Karpas-422 (cell line): ENCODE data around the gene BANP. TPM values are rescaled to one million over a fixed set of nuclear protein-coding genes. Genes with fewer than 3 reads are reported as not detected.

Experiments used
- DNase-seq: peaks from one replicate; pipeline ENCODE4 v3.0.0-alpha.2; 2015
- H2AFZ ChIP-seq: fragments of 200-600 bp; sonication (generic); 2 replicates; pipeline ENCODE4 v1.6.1; 2014; ENCODE audit warnings: antibody characterized with exemption, low read length, mixed read lengths
- H3K27ac ChIP-seq: fragments of 200-600 bp; sonication (generic); 2 replicates; pipeline ENCODE4 v1.5.1; 2014; ENCODE audit warnings: mild to moderate bottlenecking, low read length, moderate library complexity
- H3K27me3 ChIP-seq: fragments of 200-600 bp; sonication (generic); 2 replicates; pipeline ENCODE4 v1.6.1; 2014; ENCODE audit warnings: low read length, mixed read lengths
- H3K36me3 ChIP-seq: fragments of 200-600 bp; sonication (generic); 2 replicates; pipeline ENCODE4 v1.6.1; 2014; ENCODE audit warnings: low read length, mixed read lengths; ENCODE audit not compliant: insufficient read depth
- H3K4me1 ChIP-seq: fragments of 200-600 bp; sonication (generic); 2 replicates; pipeline ENCODE4 v1.6.1; 2014; ENCODE audit warnings: mild to moderate bottlenecking, low read length, mixed read lengths
- H3K4me2 ChIP-seq: fragments of 200-600 bp; sonication (generic); 2 replicates; pipeline ENCODE4 v1.6.1; 2014; ENCODE audit warnings: low read length, low read depth, mild to moderate bottlenecking; ENCODE audit not compliant: poor library complexity, severe bottlenecking
- H3K4me3 ChIP-seq: fragments of 200-600 bp; sonication (generic); 2 replicates; pipeline ENCODE4 v1.5.1; 2014; ENCODE audit warnings: mild to moderate bottlenecking, antibody characterized with exemption, low read length, mixed read lengths
- H3K79me2 ChIP-seq: fragments of 200-600 bp; sonication (generic); 2 replicates; pipeline ENCODE4 v1.6.1; 2014; ENCODE audit warnings: mild to moderate bottlenecking, low read length, mixed read lengths
- H3K9ac ChIP-seq: fragments of 200-600 bp; sonication (generic); 2 replicates; pipeline ENCODE4 v1.6.0; 2014; ENCODE audit warnings: low read length
- H3K9me2 ChIP-seq: fragments of 200-600 bp; sonication (generic), shearing (Covaris generic); replicated peaks from 2 replicates; pipeline ENCODE4 v1.6.0; 2014; ENCODE audit warnings: mild to moderate bottlenecking, low read length, moderate library complexity; ENCODE audit not compliant: insufficient read depth
- H3K9me3 ChIP-seq: fragments of 300-700, 200-600 bp; sonication (generic); 2 replicates; pipeline ENCODE4 v1.6.1; 2014; ENCODE audit warnings: low read length, mixed read lengths
- H4K20me1 ChIP-seq: fragments of 200-600 bp; sonication (generic); 2 replicates; pipeline ENCODE4 v1.6.1; 2014; ENCODE audit warnings: mild to moderate bottlenecking, antibody characterized with exemption, low read length, low read depth; ENCODE audit not compliant: insufficient read depth
- total RNA-seq: library from RNA; depleted of rRNA; stranded (reverse); fragments of >200 nt; shearing (Covaris generic); gene quantifications from 2 replicates; pipeline ENCODE4 v1.2.3, GENCODE V29; 2014; ENCODE audit warnings: low replicate concordance

BANP gene
- total RNA-seq, 1 experiment from 2014 or later, result 36.5 TPM

DNA sequence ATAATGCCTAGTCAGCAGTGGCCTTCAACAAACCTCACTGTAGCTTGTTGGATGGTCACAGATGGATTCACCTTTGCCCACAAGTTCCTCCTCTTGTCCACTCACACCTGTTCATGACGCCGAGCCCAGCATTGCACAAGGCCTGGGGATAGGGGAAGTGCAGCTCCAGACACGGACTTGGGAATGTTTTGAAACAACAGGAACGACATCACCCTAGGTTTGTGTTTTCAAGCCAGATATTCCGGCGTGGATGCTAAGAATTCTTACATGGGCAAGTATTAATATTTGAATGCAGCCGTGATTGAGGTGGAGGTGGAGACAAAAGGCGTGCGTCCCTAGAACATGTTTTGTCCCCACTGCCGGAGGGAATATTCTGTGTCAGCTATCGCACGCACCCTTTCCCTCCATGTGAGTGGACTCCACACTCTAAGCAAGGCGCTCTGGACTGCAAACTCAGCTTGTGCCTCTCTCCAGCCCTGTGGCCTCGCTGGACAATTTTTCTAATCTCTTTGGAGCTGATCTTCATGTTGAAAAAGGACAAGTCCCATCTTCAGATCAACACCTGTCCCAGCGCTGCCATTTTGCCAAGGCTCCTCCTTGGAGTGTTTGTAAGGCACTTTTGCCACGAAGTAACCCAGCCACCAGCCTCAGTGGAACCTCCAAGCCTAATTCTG lies 2.0 kb upstream of the BANP start:
- no peak overlapping the region for H2AFZ ChIP-seq
- H3K4me2 ChIP-seq, result no peak overlapping the region

GRCh38 chr16:87951552-87952538 lies 611 bp downstream of the BANP start:
- no peaks in the 10 kb centered on the region for H3K9me2 ChIP-seq
- peaks cover 6% of the 10 kb centered on the region; the same call in 1 of the 2 replicates for H3K36me3 ChIP-seq
- H3K79me2 ChIP-seq, result peaks cover 53% of the 10 kb centered on the region
- peak overlapping the region; percentile 82 for H3K4me2 ChIP-seq
- H2AFZ ChIP-seq, result no peak overlapping the region
- no peaks in the 10 kb centered on the region for H3K9me3 ChIP-seq
- H3K27me3 ChIP-seq, result no peaks in the 10 kb centered on the region
- peaks cover 22% of the 10 kb centered on the region for H3K4me1 ChIP-seq
- peak overlapping the region; percentile 79 for H3K27ac ChIP-seq
- DNase-seq, result peak; percentile 55
- peak overlapping the region; percentile 82 for H3K4me3 ChIP-seq
- H3K9ac ChIP-seq, result peak overlapping the region; percentile 95
- H4K20me1 ChIP-seq, result no peaks in the 10 kb centered on the region; the same call in 1 of the 2 replicates

More for the DNA sequence above, 2.0 kb upstream of the BANP start:
- H3K4me1 ChIP-seq, result peaks cover 31% of the 10 kb centered on the region
- H3K4me3 ChIP-seq, result no peak overlapping the region
- H3K9me2 ChIP-seq, result no peaks in the 10 kb centered on the region
- no peak overlapping the region for H3K27ac ChIP-seq
- H3K79me2 ChIP-seq, result peaks cover 27% of the 10 kb centered on the region
- H3K27me3 ChIP-seq, result no peaks in the 10 kb centered on the region
- DNase-seq, result no peak
- no peaks in the 10 kb centered on the region for H3K9me3 ChIP-seq
- H3K36me3 ChIP-seq, result peaks cover 6% of the 10 kb centered on the region; the same call in 1 of the 2 replicates
- H3K9ac ChIP-seq, result no peak overlapping the region
- H4K20me1 ChIP-seq, result no peaks in the 10 kb centered on the region; the same call in 1 of the 2 replicates

- Histone ChIP-seq H3K4me2 (peak overlapping the region; percentile 82), H3K9ac (peak overlapping the region; percentile 95), H3K9me2 (no peaks in the 10 kb centered on the region), H3K4me3 (peak overlapping the region; percentile 82), H3K27ac (peak overlapping the region; percentile 79), H4K20me1 (no peaks in the 10 kb centered on the region; the same call in 1 of the 2 replicates), H2AFZ (no peak overlapping the region), H3K36me3 (peaks cover 6% of the 10 kb centered on the region; the same call in 1 of the 2 replicates), H3K79me2 (peaks cover 62% of the 10 kb centered on the region), H3K4me1 (peaks cover 22% of the 10 kb centered on the region), H3K9me3 (no peaks in the 10 kb centered on the region), H3K27me3 (no peaks in the 10 kb centered on the region)
- no peak for DNase-seq
Measured at GRCh38 chr16:87952751-87953150, 1.5 kb downstream of the BANP start.

DNA sequence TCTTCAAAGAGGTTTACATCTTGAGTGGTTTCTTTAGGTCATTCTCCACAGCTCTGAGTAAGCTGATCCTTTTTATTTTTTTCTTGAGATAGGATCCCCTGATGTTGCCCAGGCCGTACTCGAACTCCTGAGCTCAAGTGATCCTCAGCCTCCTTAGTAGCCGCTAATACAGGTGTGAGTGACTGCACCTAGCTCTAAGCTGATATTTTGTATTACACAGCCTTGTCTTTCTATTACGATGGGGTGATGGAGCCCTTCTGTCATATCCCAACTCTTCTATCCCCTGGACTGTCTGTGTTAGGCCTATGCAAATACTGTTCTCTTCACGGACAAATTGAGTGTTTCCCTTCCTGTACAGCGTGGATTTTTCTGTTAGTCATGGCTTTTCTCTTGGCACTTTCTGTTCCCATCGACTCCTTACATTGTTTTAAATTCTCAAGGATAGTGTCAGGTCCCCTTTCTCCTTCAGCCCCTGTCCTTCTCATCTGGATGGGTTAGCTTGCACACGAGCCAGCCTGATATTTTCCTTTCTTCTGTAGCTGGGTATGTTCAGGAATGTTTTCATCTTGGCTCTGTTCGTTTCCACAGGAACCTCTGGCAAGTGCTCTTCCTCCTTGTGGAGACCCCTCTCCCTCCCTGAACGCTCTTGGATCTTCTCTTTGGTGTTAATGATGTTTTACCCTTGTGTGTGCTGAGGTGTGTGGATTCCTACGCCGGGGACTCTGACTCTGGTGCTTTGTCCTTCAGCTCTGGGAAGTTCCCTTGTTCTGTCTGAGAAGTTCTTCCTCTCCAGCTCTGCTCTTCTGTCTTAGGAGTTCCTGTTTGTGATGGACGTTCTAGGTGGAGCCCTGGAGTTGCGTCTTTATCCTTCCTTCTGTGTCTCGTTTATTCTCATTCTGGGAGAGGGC lies 2.3 kb downstream of the BANP start:
- Histone ChIP-seq H4K20me1 (no peaks in the 10 kb centered on the region; the same call in 1 of the 2 replicates), H3K4me3 (no peak overlapping the region), H3K9me2 (no peaks in the 10 kb centered on the region), H3K27ac (no peak overlapping the region), H2AFZ (no peak overlapping the region), H3K27me3 (no peaks in the 10 kb centered on the region), H3K9ac (peak overlapping the region; percentile 95), H3K4me1 (peaks cover 22% of the 10 kb centered on the region), H3K36me3 (peaks cover 6% of the 10 kb centered on the region; the same call in 1 of the 2 replicates), H3K9me3 (no peaks in the 10 kb centered on the region), H3K4me2 (peak overlapping the region; percentile 82), H3K79me2 (peaks cover 70% of the 10 kb centered on the region)
- peak; percentile 26 for DNase-seq

GRCh38 chr16:87954361-87954760 lies 3.1 kb downstream of the BANP start:
- no peaks in the 10 kb centered on the region for H3K9me2 ChIP-seq
- no peaks in the 10 kb centered on the region for H3K9me3 ChIP-seq
- H3K27ac ChIP-seq, result no peak overlapping the region
- H3K27me3 ChIP-seq, result no peaks in the 10 kb centered on the region
- H3K79me2 ChIP-seq, result peaks cover 78% of the 10 kb centered on the region
- no peak overlapping the region for H3K4me3 ChIP-seq
- H3K9ac ChIP-seq, result no peak overlapping the region
- no peak for DNase-seq
- peaks cover 22% of the 10 kb centered on the region for H3K4me1 ChIP-seq
- peaks cover 6% of the 10 kb centered on the region; the same call in 1 of the 2 replicates for H3K36me3 ChIP-seq
- H3K4me2 ChIP-seq, result no peak overlapping the region
- H2AFZ ChIP-seq, result no peak overlapping the region
- no peaks in the 10 kb centered on the region; the same call in 1 of the 2 replicates for H4K20me1 ChIP-seq

DNA sequence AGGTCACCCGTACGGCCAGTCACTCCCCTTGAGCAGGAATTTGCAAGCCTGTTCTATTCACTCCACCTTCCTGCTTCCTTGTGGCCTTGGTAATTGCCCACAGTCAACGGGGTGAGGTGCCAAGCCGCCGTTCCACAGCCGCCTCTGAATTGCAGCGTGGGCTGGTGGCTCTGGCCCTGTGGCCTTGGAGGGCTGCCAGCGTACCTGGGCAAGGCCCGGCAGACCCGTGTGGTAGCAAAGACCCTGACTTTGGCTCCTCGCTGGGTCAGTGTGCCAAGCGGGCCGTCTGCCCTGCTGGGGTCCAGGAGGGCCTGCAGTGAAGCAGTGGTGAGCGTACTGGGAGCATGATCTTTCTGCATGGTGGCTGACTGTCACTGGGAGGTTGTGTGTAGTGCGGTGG lies 3.6 kb downstream of the BANP start:
- DNase-seq, result no peak
- H3K4me3 ChIP-seq, result no peak overlapping the region
- H3K9me2 ChIP-seq, result no peaks in the 10 kb centered on the region
- peaks cover 83% of the 10 kb centered on the region for H3K79me2 ChIP-seq
- no peaks in the 10 kb centered on the region for H3K9me3 ChIP-seq
- no peaks in the 10 kb centered on the region for H3K27me3 ChIP-seq
- peaks cover 22% of the 10 kb centered on the region for H3K4me1 ChIP-seq
- H3K36me3 ChIP-seq, result peaks cover 6% of the 10 kb centered on the region; the same call in 1 of the 2 replicates
- no peak overlapping the region for H3K9ac ChIP-seq
- no peak overlapping the region for H3K4me2 ChIP-seq
- no peaks in the 10 kb centered on the region; the same call in 1 of the 2 replicates for H4K20me1 ChIP-seq
- H3K27ac ChIP-seq, result no peak overlapping the region
- no peak overlapping the region for H2AFZ ChIP-seq

DNA sequence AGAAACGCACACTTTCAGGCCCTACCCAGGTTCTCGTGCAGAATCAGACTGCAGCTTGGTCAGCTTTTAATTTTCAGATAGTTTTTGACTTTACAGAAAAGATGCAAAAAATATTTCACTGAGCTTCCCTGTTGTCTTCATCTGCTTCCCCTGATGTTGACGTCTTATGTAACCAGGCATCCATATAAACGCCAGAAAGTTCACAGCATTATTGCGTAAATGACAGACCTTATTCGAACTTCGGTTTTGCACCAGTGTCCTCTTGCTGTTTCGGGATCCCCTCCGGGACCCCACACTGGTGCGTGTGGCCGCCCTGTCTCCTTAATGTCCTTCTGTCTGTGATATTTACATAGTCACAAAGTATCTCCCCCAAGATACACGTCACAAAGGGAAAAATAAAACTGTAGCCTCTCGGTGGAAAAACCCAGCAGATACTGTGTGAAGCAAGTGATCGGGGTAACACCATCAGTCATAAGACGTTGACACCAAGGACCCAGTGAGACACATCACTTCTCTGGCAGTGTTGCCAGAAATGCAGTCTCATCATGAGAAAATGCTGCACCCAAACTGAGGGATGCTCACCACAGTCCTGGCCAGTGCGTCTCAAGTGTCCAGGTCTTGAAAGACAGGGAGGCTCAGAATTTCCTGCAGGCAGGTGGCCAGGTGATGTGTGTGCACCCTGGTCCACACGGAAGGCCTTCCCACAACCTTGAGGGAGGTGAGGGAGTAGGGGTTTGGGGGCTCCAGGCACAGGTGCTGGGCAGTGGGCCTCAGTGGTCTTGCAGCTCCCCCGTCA lies 4.3 kb downstream of the BANP start:
- no peak overlapping the region for H3K4me3 ChIP-seq
- no peaks in the 10 kb centered on the region for H3K9me2 ChIP-seq
- H3K27ac ChIP-seq, result no peak overlapping the region
- no peaks in the 10 kb centered on the region for H3K9me3 ChIP-seq
- no peaks in the 10 kb centered on the region for H3K27me3 ChIP-seq
- H3K79me2 ChIP-seq, result peaks cover 90% of the 10 kb centered on the region
- no peak overlapping the region for H3K4me2 ChIP-seq
- H3K9ac ChIP-seq, result no peak overlapping the region
- no peaks in the 10 kb centered on the region; the same call in 1 of the 2 replicates for H4K20me1 ChIP-seq
- DNase-seq, result no peak
- no peak overlapping the region for H2AFZ ChIP-seq
- peaks cover 6% of the 10 kb centered on the region; the same call in 1 of the 2 replicates for H3K36me3 ChIP-seq
- peaks cover 19% of the 10 kb centered on the region for H3K4me1 ChIP-seq
